ENCODE data around the gene RHBDL3. TPM values are rescaled to one million over a fixed set of nuclear protein-coding genes. Genes with fewer than 3 reads are reported as not detected.

The RHBDL3 gene
- total and polyA plus RNA-seq, 10 of the 15 experiments (the other 5 are each of a cell fraction or from before 2014, with no cell fraction given), result 0.04 to 0.24 (median 0.04) TPM; not detected in 5

DNA sequence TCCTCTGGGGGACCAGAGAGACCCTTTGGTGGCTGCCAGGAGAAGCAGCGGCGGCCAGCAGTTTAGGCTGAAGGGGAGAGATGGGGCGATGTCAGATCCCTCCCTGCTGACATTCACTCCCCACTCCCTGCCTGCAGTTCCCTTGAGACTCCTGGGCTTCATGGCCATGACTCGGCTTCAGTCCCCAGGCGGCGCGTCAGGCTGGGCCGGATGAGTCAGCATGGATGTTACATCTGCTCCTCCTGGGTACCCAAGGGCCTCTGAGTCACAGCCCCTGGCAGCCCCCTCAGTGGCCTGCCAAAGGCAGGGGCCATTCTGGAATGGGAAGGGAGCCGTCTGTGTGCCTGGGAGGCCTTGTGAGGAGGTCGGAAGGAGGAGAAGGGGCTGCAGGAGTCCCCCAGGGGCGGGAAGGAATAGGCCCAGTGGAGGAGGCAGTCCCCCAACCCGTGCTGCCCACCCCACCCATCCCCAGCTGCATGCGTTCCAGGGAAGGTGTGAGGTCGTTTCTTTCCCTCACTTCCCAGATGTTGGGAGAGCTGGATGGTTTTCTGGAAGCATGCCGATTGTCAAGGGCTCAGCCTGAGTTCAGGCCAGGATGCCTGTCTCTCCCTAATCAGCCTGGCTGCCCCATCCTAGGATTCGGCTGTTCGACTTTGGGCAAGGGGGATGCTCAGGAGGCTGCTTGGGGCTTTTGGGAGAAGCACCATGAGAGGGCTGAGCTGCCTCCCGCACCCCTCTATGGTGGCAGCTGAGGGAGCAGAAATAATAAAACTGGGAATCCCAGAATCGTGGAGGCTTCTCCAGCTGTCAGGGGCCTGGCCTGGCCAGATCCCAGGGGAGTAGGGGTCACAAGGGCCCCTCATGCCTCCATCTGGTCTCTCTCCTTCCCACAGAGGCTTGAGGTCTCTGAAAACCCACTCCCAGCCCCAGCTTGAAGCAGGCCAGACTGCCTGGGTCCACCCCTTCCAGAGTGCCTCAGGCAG, 9.7 kb downstream of the RHBDL3 start:
- CTCF ChIA-PET, result interaction anchor here (1.6 kb wide), 1 partner anchor 22 kb away, joined by 5 read pairs; no protein-coding TSS in a partner anchor
- FAIRE-seq (no peak), ATAC-seq (peak; percentile 45), DNase-seq (ENCODE audit: low read depth, low spot score) (no peak)
- no peak overlapping the region for H3K27ac ChIP-seq (ENCODE audit: control insufficient read depth, insufficient read depth)
- no peak overlapping the region for H3K9ac ChIP-seq (ENCODE audit: control insufficient read depth, insufficient read depth, low read length)
- RAD21 ChIA-PET (ENCODE audit: unreplicated experiment), result interaction anchor here (2.0 kb wide), 1 partner anchor 44 kb away, joined by 7 read pairs; no protein-coding TSS in a partner anchor
- no peak for TF ChIP-seq RFX5 (IDR thresholded peaks at IDR 0.05; ENCODE audit: low read depth, low read length)
- no peak for TF ChIP-seq SIN3A (IDR thresholded peaks at IDR 0.05; ENCODE audit: low read depth, low read length)
- TF ChIP-seq, protein P1, sequence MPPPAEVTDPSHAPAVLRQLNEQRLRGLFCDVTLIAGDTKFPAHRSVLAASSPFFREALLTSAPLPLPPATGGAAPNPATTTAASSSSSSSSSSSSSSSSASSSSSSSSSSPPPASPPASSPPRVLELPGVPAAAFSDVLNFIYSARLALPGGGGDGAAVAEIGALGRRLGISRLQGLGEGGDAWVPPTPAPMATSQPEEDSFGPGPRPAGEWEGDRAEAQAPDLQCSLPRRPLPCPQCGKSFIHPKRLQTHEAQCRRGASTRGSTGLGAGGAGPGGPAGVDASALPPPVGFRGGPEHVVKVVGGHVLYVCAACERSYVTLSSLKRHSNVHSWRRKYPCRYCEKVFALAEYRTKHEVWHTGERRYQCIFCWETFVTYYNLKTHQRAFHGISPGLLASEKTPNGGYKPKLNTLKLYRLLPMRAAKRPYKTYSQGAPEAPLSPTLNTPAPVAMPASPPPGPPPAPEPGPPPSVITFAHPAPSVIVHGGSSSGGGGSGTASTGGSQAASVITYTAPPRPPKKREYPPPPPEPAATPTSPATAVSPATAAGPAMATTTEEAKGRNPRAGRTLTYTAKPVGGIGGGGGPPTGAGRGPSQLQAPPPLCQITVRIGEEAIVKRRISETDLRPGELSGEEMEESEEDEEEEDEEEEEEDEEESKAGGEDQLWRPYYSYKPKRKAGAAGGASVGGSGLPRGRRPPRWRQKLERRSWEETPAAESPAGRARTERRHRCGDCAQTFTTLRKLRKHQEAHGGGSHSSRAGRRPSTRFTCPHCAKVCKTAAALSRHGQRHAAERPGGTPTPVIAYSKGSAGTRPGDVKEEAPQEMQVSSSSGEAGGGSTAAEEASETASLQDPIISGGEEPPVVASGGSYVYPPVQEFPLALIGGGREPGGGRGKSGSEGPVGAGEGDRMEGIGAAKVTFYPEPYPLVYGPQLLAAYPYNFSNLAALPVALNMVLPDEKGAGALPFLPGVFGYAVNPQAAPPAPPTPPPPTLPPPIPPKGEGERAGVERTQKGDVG (CRISPR knock-in tag; IDR thresholded peaks at IDR 0.05), result no peak
- no peak for TF ChIP-seq YY1 (IDR thresholded peaks at IDR 0.05; ENCODE audit: low read depth, low read length)
- TF ChIP-seq ZNF384 (IDR thresholded peaks at IDR 0.05; ENCODE audit: borderline replicate concordance, low read depth, low read length), result no peak
- TF ChIP-seq ZZZ3 (IDR thresholded peaks at IDR 0.05; ENCODE audit: control insufficient read depth, insufficient read length, low read depth), result no peak
- no peak for TF ChIP-seq POLR2A (IDR thresholded peaks at IDR 0.05; ENCODE audit: low read depth, low read length)
- no peak for TF ChIP-seq WRNIP1 (IDR thresholded peaks at IDR 0.05; ENCODE audit: borderline replicate concordance, low read depth, low read length)
- TF ChIP-seq, protein P2, sequence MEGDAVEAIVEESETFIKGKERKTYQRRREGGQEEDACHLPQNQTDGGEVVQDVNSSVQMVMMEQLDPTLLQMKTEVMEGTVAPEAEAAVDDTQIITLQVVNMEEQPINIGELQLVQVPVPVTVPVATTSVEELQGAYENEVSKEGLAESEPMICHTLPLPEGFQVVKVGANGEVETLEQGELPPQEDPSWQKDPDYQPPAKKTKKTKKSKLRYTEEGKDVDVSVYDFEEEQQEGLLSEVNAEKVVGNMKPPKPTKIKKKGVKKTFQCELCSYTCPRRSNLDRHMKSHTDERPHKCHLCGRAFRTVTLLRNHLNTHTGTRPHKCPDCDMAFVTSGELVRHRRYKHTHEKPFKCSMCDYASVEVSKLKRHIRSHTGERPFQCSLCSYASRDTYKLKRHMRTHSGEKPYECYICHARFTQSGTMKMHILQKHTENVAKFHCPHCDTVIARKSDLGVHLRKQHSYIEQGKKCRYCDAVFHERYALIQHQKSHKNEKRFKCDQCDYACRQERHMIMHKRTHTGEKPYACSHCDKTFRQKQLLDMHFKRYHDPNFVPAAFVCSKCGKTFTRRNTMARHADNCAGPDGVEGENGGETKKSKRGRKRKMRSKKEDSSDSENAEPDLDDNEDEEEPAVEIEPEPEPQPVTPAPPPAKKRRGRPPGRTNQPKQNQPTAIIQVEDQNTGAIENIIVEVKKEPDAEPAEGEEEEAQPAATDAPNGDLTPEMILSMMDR (IDR thresholded peaks at IDR 0.05 in 2 of 3, conservative IDR thresholded peaks at IDR 0.05 in 1 of 3; ENCODE audit: control insufficient read depth in 2 of 3, extremely low read depth in 1 of 3, insufficient read depth in 1 of 3, low read depth in 3 of 3, low read length in 3 of 3), result no peak
- no peak for TF ChIP-seq SRF (IDR thresholded peaks at IDR 0.05; ENCODE audit: low read depth in 2 of 2, low read length in 2 of 2)
- no peak overlapping the region for H2AFZ ChIP-seq (ENCODE audit: control insufficient read depth, low read depth, low read length)
- peaks cover 1 to 2% of the 10 kb centered on the region in 2 experiments; a peak in 2 of 4 replicates for H3K27me3 ChIP-seq (replicated peaks in 1 of 2; ENCODE audit: control insufficient read depth in 2 of 2, insufficient read depth in 2 of 2, low read length in 1 of 2)
- H3K4me2 ChIP-seq (ENCODE audit: control insufficient read depth, insufficient read depth), result no peak overlapping the region
- peaks cover 8% of the 10 kb centered on the region; the same call in 1 of the 2 replicates for H3K4me1 ChIP-seq (ENCODE audit: control insufficient read depth, insufficient read depth, low read length)
- BruUV-seq (replicated peaks), result no TSS peak
- intact Hi-C loops (cut with micrococcal nuclease; ENCODE audit: unreplicated experiment) (no loop called here), in situ Hi-C loops (cut with MboI) (no loop called here)
- SMC1A ChIA-PET (ENCODE audit: uncharacterized antibody, unreplicated experiment), result interaction anchor here (0.7 to 1.2 kb wide), 3 partner anchors 9 to 48 kb away, joined by 3 to 4 read pairs (median 3); no protein-coding TSS in a partner anchor
- no peaks in the 10 kb centered on the region for H3K9me3 ChIP-seq (replicated peaks; ENCODE audit: control insufficient read depth, insufficient read depth, low read length)
- no peaks in the 10 kb centered on the region for H3K79me2 ChIP-seq (ENCODE audit: control insufficient read depth, insufficient read depth, low read length)
- 25% methylated on average over 19 of the region's 19 CpGs for WGBS (ENCODE audit: insufficient coverage, insufficient replicate concordance, low lambda C conversion rate, missing lambda C conversion rate)
- no peak overlapping the region for H3K4me3 ChIP-seq
- H3K36me3 ChIP-seq (ENCODE audit: control insufficient read depth in 2 of 2, insufficient read depth in 2 of 2, low read length in 1 of 2), result no peaks in the 10 kb centered on the region
- no peaks in the 10 kb centered on the region for H4K20me1 ChIP-seq (ENCODE audit: control insufficient read depth, insufficient read depth)
- POLR2A ChIA-PET, result interaction anchor here (1.2 kb wide), 1 partner anchor 17 kb away, joined by 3 read pairs; no protein-coding TSS in a partner anchor
